Measurements from ENCODE around the gene ZNF253. TPM values are rescaled to one million over a fixed set of nuclear protein-coding genes. Genes with fewer than 3 reads are reported as not detected.
A peak's percentile ranks its signal among the peaks of the same experiment; 100 is the strongest.
"Not testable (repeated sequence)": the region's sequence is repeated elsewhere in the genome, so short reads cannot be mapped to it uniquely, and the experiment has no call there.

ZNF253 gene
- polyA plus RNA-seq, 2 of the 4 experiments (the other 2 are of a cell fraction): not detected

- peak in 1 of 2 experiments; percentile 3 for DNase-seq (ENCODE audit: low read depth in 1 of 2, low spot score in 1 of 2)
- ATAC-seq, H3K4me3 ChIP-seq, POLR2A ChIA-PET, H3K9me3 ChIP-seq, FAIRE-seq, H3K4me2 ChIP-seq, H3K27ac ChIP-seq, H3K4me1 ChIP-seq, CTCF ChIA-PET: not testable (repeated sequence)
- 34% methylated on average over 7 of the region's 7 CpGs for whole genome bisulfite sequencing (ENCODE audit: missing lambda C conversion rate)
- peak in 1 of 2 experiments; percentile 21; a peak in 1 of 5 replicates for TF ChIP-seq RAD21 (conservative IDR thresholded peaks at IDR 0.05 in 1 of 2, IDR thresholded peaks at IDR 0.05 in 1 of 2)
These were observed 64.7 kb downstream of the ZNF253 start for GRCh38 chr19:19930417-19930816.

- H3K4me1 ChIP-seq; FAIRE-seq; H3K9me3 ChIP-seq; H3K4me2 ChIP-seq; H3K27ac ChIP-seq; CTCF ChIA-PET; ATAC-seq; DNase-seq (ENCODE audit: low read depth in 1 of 2, low spot score in 1 of 2); POLR2A ChIA-PET; H3K4me3 ChIP-seq: not testable (repeated sequence)
- WGBS (ENCODE audit: missing lambda C conversion rate): 4% methylated on average over 3 of the region's 3 CpGs
These were observed 68.0 kb downstream of the ZNF253 start for GRCh38 chr19:19933432-19934314.

GRCh38 chr19:19937403-19937802 is 71.7 kb downstream of the ZNF253 start:
- 19% methylated on average over 2 of the region's 2 CpGs for WGBS (ENCODE audit: missing lambda C conversion rate)

More at GRCh38 chr19:19937403-19937802, 71.7 kb downstream of the ZNF253 start:
- Histone ChIP-seq H3K9me3 (peaks cover 4% of the 10 kb centered on the region; the same call in 1 of the 3 replicates), H3K4me2 (no peak overlapping the region), H3K4me3 (no peak overlapping the region), H3K27ac (no peak overlapping the region), H3K4me1 (no peaks in the 10 kb centered on the region)
- no peak for DNase-seq (ENCODE audit: low read depth in 1 of 2, low spot score in 1 of 2)
- no peak for FAIRE-seq
- TF ChIP-seq HDAC2 (IDR thresholded peaks at IDR 0.05) (no peak), TFCP2L1 (CRISPR knock-in tag; IDR thresholded peaks at IDR 0.05) (no peak), HMGXB4 (CRISPR knock-in tag; IDR thresholded peaks at IDR 0.05; ENCODE audit: borderline replicate concordance) (no peak), MAX (IDR thresholded peaks at IDR 0.05) (no peak), NFE2L2 (conservative IDR thresholded peaks at IDR 0.05; ENCODE audit: low read length) (no peak), CEBPB (IDR thresholded peaks at IDR 0.05) (no peak), CTCF (IDR thresholded peaks at IDR 0.05) (no peak), HOXB5 (CRISPR knock-in tag; IDR thresholded peaks at IDR 0.05) (no peak), BCL3 (IDR thresholded peaks at IDR 0.05) (no peak), HOXA7 (CRISPR knock-in tag; IDR thresholded peaks at IDR 0.05) (no peak), HEYL (CRISPR knock-in tag; IDR thresholded peaks at IDR 0.05) (no peak), ZFP36 (IDR thresholded peaks at IDR 0.05; ENCODE audit: borderline replicate concordance, partially characterized antibody) (no peak), SREBF2 (IDR thresholded peaks at IDR 0.05) (no peak), RNF2 (IDR thresholded peaks at IDR 0.05; ENCODE audit: borderline replicate concordance, low read depth) (no peak)
- ChIA-PET POLR2A (no interaction called here), CTCF (no interaction called here)
- ATAC-seq: no peak

All from A549 (cell line).